Measurements from ENCODE around the gene CDK5R1. TPM values are rescaled to one million over a fixed set of nuclear protein-coding genes. Genes with fewer than 3 reads are reported as not detected.
A peak's percentile ranks its signal among the peaks of the same experiment; 100 is the strongest.

The CDK5R1 gene
- total and polyA plus RNA-seq, 2 donors (not counting 1 experiment from before 2014, with no cell fraction given) = 2.4 to 6.2 TPM

GRCh38 chr17:32494621-32495358 is 8.0 kb downstream of the CDK5R1 start:
- intact Hi-C loops (cut with micrococcal nuclease) = no loop called here
- no peak overlapping the region for H3K4me3 Mint-ChIP-seq
- no peak overlapping the region for H3K9ac ChIP-seq (ENCODE audit: low read length)
- H3K9me3 ChIP-seq (ENCODE audit: control extremely low read depth in 1 of 3, control insufficient read depth in 2 of 3, insufficient read depth in 1 of 3, low read length in 2 of 3) = peaks cover 0 to 5% (median 0%) of the 10 kb centered on the region in 3 donors
- H3K4me1 ChIP-seq (ENCODE audit: control insufficient read depth in 2 of 2, insufficient read depth in 2 of 2, low read length in 2 of 2) = peaks cover 56 to 65% of the 10 kb centered on the region in 2 donors
- H3K27me3 Mint-ChIP-seq = no peaks in the 10 kb centered on the region
- peak overlapping the region; percentile 29 for H2AFZ ChIP-seq (ENCODE audit: insufficient read depth, low read depth, low read length, poor library complexity, severe bottlenecking)
- no peak for DNase-seq
- H3K27ac ChIP-seq (ENCODE audit: low read length in 2 of 2) = no peak overlapping the region
- H3K79me2 ChIP-seq (ENCODE audit: control insufficient read depth, insufficient read depth, low read length) = peaks cover 33% of the 10 kb centered on the region
- TF ChIP-seq, protein P1, sequence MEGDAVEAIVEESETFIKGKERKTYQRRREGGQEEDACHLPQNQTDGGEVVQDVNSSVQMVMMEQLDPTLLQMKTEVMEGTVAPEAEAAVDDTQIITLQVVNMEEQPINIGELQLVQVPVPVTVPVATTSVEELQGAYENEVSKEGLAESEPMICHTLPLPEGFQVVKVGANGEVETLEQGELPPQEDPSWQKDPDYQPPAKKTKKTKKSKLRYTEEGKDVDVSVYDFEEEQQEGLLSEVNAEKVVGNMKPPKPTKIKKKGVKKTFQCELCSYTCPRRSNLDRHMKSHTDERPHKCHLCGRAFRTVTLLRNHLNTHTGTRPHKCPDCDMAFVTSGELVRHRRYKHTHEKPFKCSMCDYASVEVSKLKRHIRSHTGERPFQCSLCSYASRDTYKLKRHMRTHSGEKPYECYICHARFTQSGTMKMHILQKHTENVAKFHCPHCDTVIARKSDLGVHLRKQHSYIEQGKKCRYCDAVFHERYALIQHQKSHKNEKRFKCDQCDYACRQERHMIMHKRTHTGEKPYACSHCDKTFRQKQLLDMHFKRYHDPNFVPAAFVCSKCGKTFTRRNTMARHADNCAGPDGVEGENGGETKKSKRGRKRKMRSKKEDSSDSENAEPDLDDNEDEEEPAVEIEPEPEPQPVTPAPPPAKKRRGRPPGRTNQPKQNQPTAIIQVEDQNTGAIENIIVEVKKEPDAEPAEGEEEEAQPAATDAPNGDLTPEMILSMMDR (IDR thresholded peaks at IDR 0.05) = no peak
- TF ChIP-seq EZH2 (IDR thresholded peaks at IDR 0.05; ENCODE audit: borderline replicate concordance, insufficient read depth, low read depth, low read length, poor library complexity, severe bottlenecking) = no peak
- WGBS (ENCODE audit: insufficient coverage) = 96% methylated on average over 33 of the region's 34 CpGs
- H4K20me1 ChIP-seq (ENCODE audit: control insufficient read depth, insufficient read depth, low read length, poor library complexity, severe bottlenecking) = no peaks in the 10 kb centered on the region
- POLR2A ChIA-PET = no interaction called here
- no peak for ATAC-seq (ENCODE audit: low read depth)
- H3K4me3 ChIP-seq (ENCODE audit: control extremely low read depth in 1 of 5, extremely low read depth in 1 of 5, insufficient read depth in 1 of 5, low read depth in 2 of 5, low read length in 4 of 5) = no peak overlapping the region
- no peak overlapping the region for H3K27ac Mint-ChIP-seq
- CTCF ChIA-PET = interaction anchor here (0.6 to 1.7 kb wide), 3 partner anchors 9 to 31 kb away, joined by 3 to 7 read pairs (median 5); no protein-coding TSS in a partner anchor
- H3K36me3 ChIP-seq (replicated peaks in 1 of 2; ENCODE audit: control extremely low read depth in 1 of 2, control insufficient read depth in 1 of 2, extremely low read depth in 1 of 2, insufficient read depth in 2 of 2, low read length in 1 of 2) = peaks cover 0 to 2% of the 10 kb centered on the region in 2 experiments
- H3K27me3 ChIP-seq (replicated peaks in 1 of 4; ENCODE audit: control extremely low read depth in 1 of 4, control insufficient read depth in 3 of 4, insufficient read depth in 4 of 4, low read length in 3 of 4) = no peaks in the 10 kb centered on the region
- H3K4me1 Mint-ChIP-seq = peaks cover 56% of the 10 kb centered on the region
- no peaks in the 10 kb centered on the region for H3K9me3 Mint-ChIP-seq (ENCODE audit: insufficient read depth)
- peak overlapping the region; percentile 96 for H3K4me2 ChIP-seq (replicated peaks; ENCODE audit: low read depth, low read length, poor library complexity, severe bottlenecking)
